Regular cardiac myocyte (primary cell): Measurements from ENCODE around the gene SUN3. TPM values are rescaled to one million over a fixed set of nuclear protein-coding genes. Genes with fewer than 3 reads are reported as not detected.

Experiments used
- total RNA-seq: library from RNA; depleted of rRNA; stranded (reverse); fragments of >200 nt; gene quantifications from 2 replicates; pipeline ENCODE4 v1.2.3, GENCODE V29; 2014

Gene SUN3
- not detected in 2 replicates for total RNA-seq

DNA sequence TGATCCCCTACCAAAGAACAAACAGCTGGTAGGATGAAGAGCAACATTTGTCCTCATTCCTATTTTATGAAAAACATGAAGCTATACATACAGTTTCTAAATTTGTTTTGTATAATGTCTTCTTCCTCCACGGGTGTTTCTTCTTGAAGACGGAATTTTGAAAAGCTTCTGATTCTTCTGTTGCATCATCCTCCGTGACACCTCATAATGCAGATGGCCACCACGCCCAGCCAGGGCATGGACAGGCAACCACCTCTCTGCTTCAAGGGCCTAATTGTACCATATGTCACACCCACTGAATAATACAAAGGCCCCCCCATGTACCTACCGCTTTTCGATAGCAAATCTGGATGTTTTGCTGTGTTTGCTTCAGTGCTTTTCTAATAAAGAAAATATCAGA, at the start of gene SUN3:
SUN3 (minus strand) TSS at position 170 of the 400 bp plus-strand sequence; CDS start at position 1, 169 bp downstream.

DNA sequence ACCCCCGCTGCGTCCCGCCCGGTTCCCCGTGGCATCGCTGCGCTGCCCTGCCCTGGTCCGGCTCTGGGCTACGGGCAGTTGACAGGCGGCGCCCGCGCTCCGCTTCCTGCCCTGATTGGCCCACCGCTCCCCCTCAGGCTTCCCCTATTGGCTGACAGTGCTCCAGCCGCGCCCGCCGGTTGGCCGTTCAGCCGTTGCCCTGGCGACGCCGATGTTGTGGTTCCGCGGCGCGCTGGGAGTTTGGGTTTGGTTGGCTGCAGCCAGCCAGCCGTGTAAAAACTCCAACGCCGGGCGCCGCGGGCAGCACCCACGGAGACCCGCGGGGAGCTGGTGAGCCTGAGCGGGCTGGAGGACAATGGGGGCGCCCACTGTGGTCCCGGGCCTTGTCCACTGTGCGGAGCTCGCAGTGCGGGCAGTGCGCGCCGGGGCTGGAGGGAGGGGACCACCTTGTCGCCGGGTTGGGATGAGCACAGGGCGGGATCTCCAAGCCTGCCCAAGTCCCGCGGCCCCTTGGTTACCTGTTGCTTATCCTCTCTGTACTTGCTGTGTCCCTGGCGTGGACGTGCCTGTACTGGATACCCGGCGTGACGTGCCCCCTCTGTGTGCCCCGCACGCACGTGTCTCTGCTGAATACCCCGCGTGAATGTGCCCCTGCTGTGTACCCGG, 6.5 kb upstream of the SUN3 start, which contains the start of gene C7orf57:
C7orf57 (plus strand) TSS at position 243 of the 666 bp plus-strand sequence. CDS start 766 bp downstream, outside the sequence.

DNA sequence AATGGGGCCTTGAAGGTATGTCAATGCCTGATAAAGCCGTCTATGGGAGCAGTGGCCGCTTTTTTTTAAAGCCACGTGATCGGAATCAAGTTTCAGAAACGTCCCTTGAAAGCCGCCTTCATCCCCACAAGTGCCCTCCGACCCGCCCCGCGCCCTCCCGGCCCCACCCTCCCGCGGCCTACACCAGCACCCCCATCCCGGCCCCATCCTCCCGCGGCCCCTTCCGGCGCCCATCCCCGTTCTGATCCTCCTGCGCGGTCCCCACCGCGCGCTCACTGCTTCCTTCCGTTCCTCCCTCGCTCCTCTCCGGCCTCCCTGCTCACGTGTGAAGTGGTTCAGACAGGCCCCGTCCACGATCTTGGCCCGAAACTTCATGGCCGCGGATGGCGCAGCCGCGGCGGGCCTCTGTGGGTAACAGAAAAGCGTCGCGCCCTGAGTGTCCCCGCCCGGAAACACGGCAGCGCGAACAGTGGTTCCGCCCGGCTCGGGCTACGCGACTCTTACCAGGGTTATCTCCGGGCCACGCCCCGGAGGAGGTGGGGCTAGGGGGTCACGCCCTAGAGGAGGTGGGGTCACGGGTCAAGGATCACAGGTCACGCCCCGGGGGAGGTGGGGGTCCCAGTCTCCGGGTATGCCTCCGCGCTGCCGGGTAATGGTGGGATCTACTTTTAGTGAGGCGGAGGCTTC, 49.6 kb downstream of the SUN3 start, which contains the start of gene HUS1:
HUS1 (minus strand) TSS at position 471 of the 687 bp plus-strand sequence; CDS start at position 375, 96 bp downstream.

GRCh38 chr7:47948141-47948790, 80.6 kb downstream of the SUN3 start, which contains the start of gene PKD1L1:
TSS of gene PKD1L1 (minus strand) at chr7:47948466. CDS start at chr7:47948440, 26 bp downstream.

Other genes starting within 250 kb of the SUN3 start
- 0.19 and 0.28 TPM in 2 replicates for gene PKD1L1, start 80.6 kb downstream of the SUN3 start, total RNA-seq
- 15.2 and 19.2 TPM in 2 replicates for gene HUS1, start 49.5 kb downstream of the SUN3 start, total RNA-seq
- not detected in 2 replicates for gene C7orf57, start 6.4 kb upstream of the SUN3 start, total RNA-seq
- gene UPP1, start 60.2 kb upstream of the SUN3 start, total RNA-seq, result 9.0 and 14.4 TPM in 2 replicates
- under 0.01 and 0.56 TPM in 2 replicates for gene ABCA13, start 142.4 kb upstream of the SUN3 start, total RNA-seq